ENCODE measurements around the gene ARF6.

DNA sequence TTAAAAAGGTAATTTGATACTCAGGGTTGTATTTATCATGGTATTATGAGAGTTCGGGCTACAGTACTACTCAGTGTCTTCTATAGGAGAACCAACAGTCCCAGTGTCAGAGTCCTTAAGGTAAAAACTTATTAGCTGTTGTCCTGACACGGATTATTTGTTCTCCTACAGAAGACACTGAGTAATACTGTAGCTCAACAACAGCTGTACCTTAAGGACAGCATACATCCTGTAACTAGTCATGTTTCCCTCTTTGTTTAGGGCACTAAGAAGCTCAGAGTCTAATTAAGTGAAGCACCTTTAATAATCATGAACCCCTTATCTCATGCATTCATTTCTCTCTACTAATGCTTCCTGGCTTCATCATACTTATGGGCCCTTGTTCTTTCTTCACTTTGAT is 33.9 kb downstream of the ARF6 start:
- TF ChIP-seq RARB (CRISPR knock-in tag; IDR thresholded peaks at IDR 0.05): no peak
- TF ChIP-seq ZFP30 (CRISPR knock-in tag; IDR thresholded peaks at IDR 0.05): no peak
- no peak for TF ChIP-seq TCF4 (CRISPR knock-in tag; IDR thresholded peaks at IDR 0.05; ENCODE audit: borderline replicate concordance)
- TF ChIP-seq, protein P1, sequence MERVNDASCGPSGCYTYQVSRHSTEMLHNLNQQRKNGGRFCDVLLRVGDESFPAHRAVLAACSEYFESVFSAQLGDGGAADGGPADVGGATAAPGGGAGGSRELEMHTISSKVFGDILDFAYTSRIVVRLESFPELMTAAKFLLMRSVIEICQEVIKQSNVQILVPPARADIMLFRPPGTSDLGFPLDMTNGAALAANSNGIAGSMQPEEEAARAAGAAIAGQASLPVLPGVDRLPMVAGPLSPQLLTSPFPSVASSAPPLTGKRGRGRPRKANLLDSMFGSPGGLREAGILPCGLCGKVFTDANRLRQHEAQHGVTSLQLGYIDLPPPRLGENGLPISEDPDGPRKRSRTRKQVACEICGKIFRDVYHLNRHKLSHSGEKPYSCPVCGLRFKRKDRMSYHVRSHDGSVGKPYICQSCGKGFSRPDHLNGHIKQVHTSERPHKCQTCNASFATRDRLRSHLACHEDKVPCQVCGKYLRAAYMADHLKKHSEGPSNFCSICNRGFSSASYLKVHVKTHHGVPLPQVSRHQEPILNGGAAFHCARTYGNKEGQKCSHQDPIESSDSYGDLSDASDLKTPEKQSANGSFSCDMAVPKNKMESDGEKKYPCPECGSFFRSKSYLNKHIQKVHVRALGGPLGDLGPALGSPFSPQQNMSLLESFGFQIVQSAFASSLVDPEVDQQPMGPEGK (CRISPR knock-in tag; IDR thresholded peaks at IDR 0.05; ENCODE audit: borderline replicate concordance): no peak
- no peak for TF ChIP-seq ESRRG (CRISPR knock-in tag; IDR thresholded peaks at IDR 0.05)
- no peak for TF ChIP-seq BACH2 (CRISPR knock-in tag; IDR thresholded peaks at IDR 0.05; ENCODE audit: borderline replicate concordance)
- TF ChIP-seq ISL1 (CRISPR knock-in tag; IDR thresholded peaks at IDR 0.05): no peak
- TF ChIP-seq GLIS3 (CRISPR knock-in tag; IDR thresholded peaks at IDR 0.05): no peak
- TF ChIP-seq, protein P2, sequence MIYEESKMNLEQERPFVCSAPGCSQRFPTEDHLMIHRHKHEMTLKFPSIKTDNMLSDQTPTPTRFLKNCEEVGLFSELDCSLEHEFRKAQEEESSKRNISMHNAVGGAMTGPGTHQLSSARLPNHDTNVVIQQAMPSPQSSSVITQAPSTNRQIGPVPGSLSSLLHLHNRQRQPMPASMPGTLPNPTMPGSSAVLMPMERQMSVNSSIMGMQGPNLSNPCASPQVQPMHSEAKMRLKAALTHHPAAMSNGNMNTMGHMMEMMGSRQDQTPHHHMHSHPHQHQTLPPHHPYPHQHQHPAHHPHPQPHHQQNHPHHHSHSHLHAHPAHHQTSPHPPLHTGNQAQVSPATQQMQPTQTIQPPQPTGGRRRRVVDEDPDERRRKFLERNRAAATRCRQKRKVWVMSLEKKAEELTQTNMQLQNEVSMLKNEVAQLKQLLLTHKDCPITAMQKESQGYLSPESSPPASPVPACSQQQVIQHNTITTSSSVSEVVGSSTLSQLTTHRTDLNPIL (CRISPR knock-in tag; IDR thresholded peaks at IDR 0.05; ENCODE audit: low read depth): no peak
